AG09309 (cell line): Measurements from ENCODE around the gene ATG9A.

Source experiments
- DNase-seq: peaks from one replicate; pipeline ENCODE4 v3.0.0-alpha.2; 2010; ENCODE audit warnings: low read depth
- H3K4me3 ChIP-seq: 2 replicates; pipeline ENCODE4 v1.5.1; 2011; ENCODE audit warnings: mild to moderate bottlenecking, low read depth, low read length, moderate library complexity; ENCODE audit not compliant: control insufficient read depth
- CTCF ChIP-seq: IDR thresholded peaks from 2 replicates; pipeline ENCODE4 v1.5.1; 2011; ENCODE audit warnings: mild to moderate bottlenecking, low read depth, low read length, inconsistent platforms; ENCODE audit not compliant: insufficient read depth, control insufficient read depth; ENCODE audit errors: missing control alignments

ATG9A gene

GRCh38 chr2:219175928-219176817, 53.3 kb downstream of the ATG9A start:
- H3K4me3 ChIP-seq: peak overlapping the region; percentile 63
- TF ChIP-seq CTCF: peak; percentile 1
- no peak for DNase-seq

GRCh38 chr2:219175486-219175885, 54.0 kb downstream of the ATG9A start:
- no peak for TF ChIP-seq CTCF
- peak overlapping the region; percentile 9 for H3K4me3 ChIP-seq

GRCh38 chr2:219174801-219175200, 54.6 kb downstream of the ATG9A start:
- TF ChIP-seq CTCF: no peak
- no peak for DNase-seq
- H3K4me3 ChIP-seq: no peak overlapping the region

More at GRCh38 chr2:219175486-219175885, 54.0 kb downstream of the ATG9A start:
- DNase-seq: no peak

- DNase-seq: no peak
- no peak overlapping the region for H3K4me3 ChIP-seq
- no peak for TF ChIP-seq CTCF
These were observed 55.3 kb downstream of the ATG9A start for GRCh38 chr2:219174146-219174545.

- DNase-seq: no peak
- H3K4me3 ChIP-seq: no peak overlapping the region
- TF ChIP-seq CTCF: no peak
These were observed 56.3 kb downstream of the ATG9A start for GRCh38 chr2:219173176-219173575.

GRCh38 chr2:219172231-219173154, 56.9 kb downstream of the ATG9A start:
- TF ChIP-seq CTCF: no peak
- DNase-seq: no peak
- H3K4me3 ChIP-seq: no peak overlapping the region
